ENCODE data around the gene TRPC4. TPM values are rescaled to one million over a fixed set of nuclear protein-coding genes. Genes with fewer than 3 reads are reported as not detected.

Gene TRPC4
- polyA plus RNA-seq, 1 experiment = 1.8 TPM

- no peaks in the 10 kb centered on the region for H3K27me3 ChIP-seq (ENCODE audit: control insufficient read depth, insufficient read depth, low read length)
- no peaks in the 10 kb centered on the region; the same call in 1 of the 2 replicates for H3K9me3 ChIP-seq (ENCODE audit: control insufficient read depth, insufficient read depth, low read length)
- no peak for TF ChIP-seq CTCF (IDR thresholded peaks at IDR 0.05; ENCODE audit: low read depth, low read length)
- DNase-seq (ENCODE audit: low read depth, low spot score) = no peak
- H3K4me3 ChIP-seq (ENCODE audit: low read depth, low read length) = no peak overlapping the region
- POLR2A ChIA-PET = no interaction called here
- H3K27ac ChIP-seq (ENCODE audit: low read depth, low read length) = no peak overlapping the region
- CTCF ChIA-PET = interaction anchor here (1.7 kb wide), 1 partner anchor 16 kb away, joined by 7 read pairs; no protein-coding TSS in a partner anchor
These were observed 212.4 kb downstream of the TRPC4 start for GRCh38 chr13:37657134-37657533.

GRCh38 chr13:37656247-37656940 lies 213.2 kb downstream of the TRPC4 start:
- Histone ChIP-seq H3K27me3 (ENCODE audit: control insufficient read depth, insufficient read depth, low read length) (no peaks in the 10 kb centered on the region), H3K27ac (ENCODE audit: low read depth, low read length) (peak overlapping the region; percentile 89), H3K9me3 (ENCODE audit: control insufficient read depth, insufficient read depth, low read length) (no peaks in the 10 kb centered on the region; the same call in 1 of the 2 replicates), H3K4me3 (ENCODE audit: low read depth, low read length) (no peak overlapping the region)
- ChIA-PET CTCF (interaction anchor here (1.7 kb wide), 1 partner anchor 16 kb away, joined by 7 read pairs; no protein-coding TSS in a partner anchor), POLR2A (interaction anchor here (0.5 kb wide), 1 partner anchor 213 kb away, joined by 3 read pairs; the partner anchor contains the start of gene TRPC4)
- no peak for TF ChIP-seq CTCF (IDR thresholded peaks at IDR 0.05; ENCODE audit: low read depth, low read length)
- DNase-seq (ENCODE audit: low read depth, low spot score) = peak; percentile 89

- DNase-seq (ENCODE audit: low read depth, low spot score) = no peak
- H3K27ac ChIP-seq (ENCODE audit: low read depth, low read length) = no peak overlapping the region
- H3K9me3 ChIP-seq (ENCODE audit: control insufficient read depth, insufficient read depth, low read length) = no peaks in the 10 kb centered on the region
- ChIA-PET CTCF (no interaction called here), POLR2A (no interaction called here)
- TF ChIP-seq CTCF (IDR thresholded peaks at IDR 0.05; ENCODE audit: low read depth, low read length) = no peak
- no peak overlapping the region for H3K4me3 ChIP-seq (ENCODE audit: low read depth, low read length)
- no peaks in the 10 kb centered on the region for H3K27me3 ChIP-seq (ENCODE audit: control insufficient read depth, insufficient read depth, low read length)
These were observed 217.0 kb downstream of the TRPC4 start for GRCh38 chr13:37652596-37652995.

GRCh38 chr13:37651891-37652290 lies 217.7 kb downstream of the TRPC4 start:
- Histone ChIP-seq H3K27me3 (ENCODE audit: control insufficient read depth, insufficient read depth, low read length) (no peaks in the 10 kb centered on the region), H3K4me3 (ENCODE audit: low read depth, low read length) (no peak overlapping the region), H3K27ac (ENCODE audit: low read depth, low read length) (no peak overlapping the region), H3K9me3 (ENCODE audit: control insufficient read depth, insufficient read depth, low read length) (no peaks in the 10 kb centered on the region)
- DNase-seq (ENCODE audit: low read depth, low spot score) = no peak
- POLR2A ChIA-PET = no interaction called here
- CTCF ChIA-PET = no interaction called here
- no peak for TF ChIP-seq CTCF (IDR thresholded peaks at IDR 0.05; ENCODE audit: low read depth, low read length)

- Histone ChIP-seq H3K4me3 (ENCODE audit: low read depth, low read length) (no peak overlapping the region), H3K27ac (ENCODE audit: low read depth, low read length) (no peak overlapping the region), H3K9me3 (ENCODE audit: control insufficient read depth, insufficient read depth, low read length) (no peaks in the 10 kb centered on the region), H3K27me3 (ENCODE audit: control insufficient read depth, insufficient read depth, low read length) (no peaks in the 10 kb centered on the region)
- no peak for TF ChIP-seq CTCF (IDR thresholded peaks at IDR 0.05; ENCODE audit: low read depth, low read length)
- POLR2A ChIA-PET = no interaction called here
- peak; percentile 62 for DNase-seq (ENCODE audit: low read depth, low spot score)
- CTCF ChIA-PET = interaction anchor here (1.1 kb wide), 1 partner anchor 8 kb away, joined by 8 read pairs; no protein-coding TSS in a partner anchor
These were observed 221.0 kb downstream of the TRPC4 start for GRCh38 chr13:37648609-37649008.
